ENCODE results near the gene NDST4.

NDST4 gene

DNA sequence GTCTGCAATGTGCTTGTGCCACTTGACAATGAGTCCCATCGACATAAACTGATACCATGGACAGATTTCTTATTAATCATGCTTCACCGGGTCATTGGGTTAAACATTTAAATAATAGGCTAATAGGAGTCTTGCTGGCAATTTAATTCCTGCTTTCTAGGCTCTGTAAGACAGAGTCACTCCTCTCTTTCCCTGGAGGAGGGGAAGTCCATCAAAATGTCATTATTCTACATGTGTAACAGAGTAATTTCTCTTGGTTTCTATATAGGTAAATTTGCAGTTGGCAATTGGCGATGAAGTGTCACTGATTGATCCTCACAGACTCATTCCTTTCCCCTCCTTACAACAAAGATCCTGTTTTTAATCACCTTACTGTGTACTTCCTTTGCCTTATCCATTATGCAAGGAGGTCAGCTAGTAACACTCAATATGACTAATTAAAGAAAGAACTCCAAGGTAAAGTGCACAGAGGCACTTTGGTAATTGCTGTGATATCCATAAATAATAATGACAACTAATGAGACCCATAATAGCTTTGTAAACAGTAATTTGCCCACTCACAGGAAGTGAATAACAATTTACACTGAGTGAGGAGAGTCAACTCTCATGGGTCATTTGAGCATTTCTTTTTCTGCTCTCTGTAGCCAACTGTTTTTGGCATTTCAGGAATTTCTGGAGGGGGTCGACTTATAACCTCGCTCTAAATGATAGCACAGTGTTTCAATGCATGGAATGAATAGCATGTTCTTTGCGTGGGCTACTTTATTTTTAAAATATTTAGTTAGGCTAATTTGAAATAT, 330.8 kb downstream of the NDST4 start:
- Histone ChIP-seq H3K4me2 (ENCODE audit: low read length) (no peak overlapping the region), H3K27ac (no peak overlapping the region), H3K9ac (no peak overlapping the region), H3K36me3 (ENCODE audit: control insufficient read depth, insufficient read depth, low read length) (no peaks in the 10 kb centered on the region), H3K9me3 (ENCODE audit: control insufficient read depth, low read length) (peaks cover 2% of the 10 kb centered on the region), H3K4me1 (no peaks in the 10 kb centered on the region), H2AFZ (no peak overlapping the region), H3K4me3 (ENCODE audit: low read depth, low read length) (no peak overlapping the region), H3K27me3 (ENCODE audit: control insufficient read depth, insufficient read depth, low read length) (no peaks in the 10 kb centered on the region), H3K79me2 (no peaks in the 10 kb centered on the region)
- no peak for TF ChIP-seq CTCF (IDR thresholded peaks at IDR 0.05)

GRCh38 chr4:114780205-114780604, 333.2 kb downstream of the NDST4 start:
- Histone ChIP-seq H3K79me2 (no peaks in the 10 kb centered on the region), H3K9ac (no peak overlapping the region), H3K4me3 (ENCODE audit: low read depth, low read length) (no peak overlapping the region), H3K9me3 (ENCODE audit: control insufficient read depth, low read length) (peaks cover 2% of the 10 kb centered on the region), H3K4me2 (ENCODE audit: low read length) (no peak overlapping the region), H2AFZ (no peak overlapping the region), H3K4me1 (no peaks in the 10 kb centered on the region), H3K27me3 (ENCODE audit: control insufficient read depth, insufficient read depth, low read length) (no peaks in the 10 kb centered on the region), H3K27ac (no peak overlapping the region), H3K36me3 (ENCODE audit: control insufficient read depth, insufficient read depth, low read length) (no peaks in the 10 kb centered on the region)
- no peak for TF ChIP-seq CTCF (IDR thresholded peaks at IDR 0.05)

Data from parathyroid adenoma (tissue), 2 donors.